Dermis blood vessel endothelial cell (primary cell): Measurements from ENCODE around the gene XPNPEP2. TPM values are rescaled to one million over a fixed set of nuclear protein-coding genes. Genes with fewer than 3 reads are reported as not detected.

ENCODE experiments used
- DNase-seq: peaks from one replicate; pipeline ENCODE4 v3.0.0; 2010
- total RNA-seq: library from RNA; depleted of rRNA; stranded (reverse); fragments of >200 nt; gene quantifications from 2 replicates; pipeline ENCODE4 v1.2.3, GENCODE V29; 2014

The XPNPEP2 gene
- total RNA-seq, 1 donor from 2014 or later, result not detected

DNA sequence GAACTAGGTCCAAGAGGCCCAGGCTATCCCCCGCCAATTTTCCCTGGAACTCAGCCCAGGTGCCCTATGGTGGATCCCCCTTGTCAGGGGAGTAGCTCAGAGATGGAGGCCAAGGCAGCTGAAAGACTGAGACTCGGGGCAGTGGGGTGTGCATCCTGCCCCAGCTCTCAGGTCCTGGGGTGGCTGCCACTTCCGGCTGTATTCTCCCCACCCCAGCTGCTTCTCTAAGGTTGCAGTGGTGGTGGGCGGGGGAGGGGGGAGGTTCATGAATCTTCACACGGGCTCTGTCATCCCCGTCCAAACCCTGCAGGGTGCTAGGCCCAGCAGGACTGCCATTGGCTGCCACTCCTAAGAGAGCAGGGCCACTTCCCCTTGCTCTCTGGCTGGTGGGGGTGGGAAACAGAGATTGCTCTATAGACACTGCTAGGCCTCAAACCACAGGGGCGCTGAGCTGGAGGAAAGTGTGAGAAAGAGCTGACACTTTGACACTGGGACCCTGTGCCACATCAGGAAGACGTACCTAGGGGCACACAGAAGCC, 42.4 kb downstream of the XPNPEP2 start:
- no peak for DNase-seq

DNA sequence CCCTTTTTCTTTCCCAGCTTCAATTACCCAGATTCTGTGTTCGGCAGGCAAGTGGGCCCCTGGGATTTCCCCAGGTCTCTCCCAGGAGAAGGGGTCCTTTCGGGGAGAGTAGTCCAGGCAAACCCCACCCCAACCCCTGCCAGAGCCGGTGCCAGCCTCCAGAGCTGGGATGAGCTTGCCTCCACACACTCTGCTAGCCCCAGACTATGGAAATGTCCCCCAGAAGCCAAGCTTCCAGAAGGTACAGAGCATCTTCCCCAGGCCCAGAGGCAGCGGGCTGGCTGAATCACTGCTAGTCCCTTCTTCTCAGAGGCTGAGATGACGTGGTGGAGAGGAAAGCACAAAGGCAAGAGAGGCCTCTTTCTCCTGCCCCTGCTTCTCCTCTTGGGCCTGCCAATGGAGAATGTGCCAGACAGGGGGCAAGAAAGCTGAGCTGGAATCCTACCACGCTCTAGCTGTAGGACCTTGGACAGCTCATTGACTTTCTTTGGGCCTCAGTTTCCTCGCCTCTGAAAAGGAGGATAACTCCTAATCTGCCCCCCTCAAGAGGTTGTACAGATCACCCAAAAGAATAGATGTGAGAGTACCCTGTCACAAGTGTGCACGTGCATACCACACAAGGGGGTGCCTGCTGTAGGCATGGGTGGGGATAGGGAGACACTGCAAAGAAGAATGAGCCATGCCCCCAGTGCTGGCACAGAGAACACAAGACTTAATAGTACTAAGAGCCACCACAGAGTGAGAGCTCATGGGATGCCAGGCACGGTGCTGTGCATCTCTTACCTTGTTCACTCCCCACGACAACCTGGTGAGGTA, 43.1 kb downstream of the XPNPEP2 start:
- DNase-seq, result no peak

- no peak for DNase-seq
These were observed 43.9 kb downstream of the XPNPEP2 start for GRCh38 chrX:129782706-129783105.

DNA sequence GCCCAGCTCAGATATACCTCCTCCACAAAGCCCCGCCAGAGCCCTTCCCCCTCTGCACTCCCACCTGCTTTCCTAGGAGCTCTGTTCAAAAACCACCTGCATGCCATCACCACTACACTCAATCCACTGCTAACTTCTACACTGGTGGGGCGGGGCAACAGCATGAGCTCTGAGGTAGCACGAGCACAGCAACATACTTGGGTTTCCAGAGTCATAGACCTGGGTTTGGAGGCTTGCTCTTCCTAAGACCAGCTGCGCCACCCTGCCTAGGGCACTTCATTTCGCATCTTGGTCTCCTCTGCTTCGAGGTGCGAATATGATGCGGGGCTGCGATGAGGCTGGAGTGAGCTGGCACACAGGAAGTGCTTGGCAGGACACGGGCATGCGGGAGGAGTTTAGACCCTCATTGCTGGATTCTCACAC, 44.5 kb downstream of the XPNPEP2 start:
- DNase-seq, result no peak

DNA sequence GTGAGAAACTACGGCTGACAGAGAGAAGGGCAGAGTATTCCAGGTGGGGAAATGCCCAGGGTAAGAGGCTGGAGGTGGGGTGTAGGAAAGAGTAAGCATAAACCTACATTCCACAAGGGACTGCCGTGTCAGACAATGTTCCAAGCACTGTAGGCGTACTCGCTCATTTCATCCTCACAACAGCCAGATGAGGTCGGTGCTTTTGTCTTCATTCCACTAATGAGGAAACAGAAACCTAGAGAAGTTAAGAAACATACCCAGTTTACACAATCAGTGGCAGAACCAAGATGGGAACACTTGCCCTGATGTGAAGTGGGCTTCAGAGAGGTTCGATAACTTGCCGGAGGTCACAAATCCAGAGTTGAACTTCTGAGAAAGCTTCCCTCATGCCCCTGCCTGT, 45.6 kb downstream of the XPNPEP2 start:
- no peak for DNase-seq

GRCh38 chrX:129785160-129785947, 46.6 kb downstream of the XPNPEP2 start:
- DNase-seq, result peak; percentile 6

- DNase-seq, result no peak
These were observed 47.5 kb downstream of the XPNPEP2 start for GRCh38 chrX:129786210-129786651.

DNA sequence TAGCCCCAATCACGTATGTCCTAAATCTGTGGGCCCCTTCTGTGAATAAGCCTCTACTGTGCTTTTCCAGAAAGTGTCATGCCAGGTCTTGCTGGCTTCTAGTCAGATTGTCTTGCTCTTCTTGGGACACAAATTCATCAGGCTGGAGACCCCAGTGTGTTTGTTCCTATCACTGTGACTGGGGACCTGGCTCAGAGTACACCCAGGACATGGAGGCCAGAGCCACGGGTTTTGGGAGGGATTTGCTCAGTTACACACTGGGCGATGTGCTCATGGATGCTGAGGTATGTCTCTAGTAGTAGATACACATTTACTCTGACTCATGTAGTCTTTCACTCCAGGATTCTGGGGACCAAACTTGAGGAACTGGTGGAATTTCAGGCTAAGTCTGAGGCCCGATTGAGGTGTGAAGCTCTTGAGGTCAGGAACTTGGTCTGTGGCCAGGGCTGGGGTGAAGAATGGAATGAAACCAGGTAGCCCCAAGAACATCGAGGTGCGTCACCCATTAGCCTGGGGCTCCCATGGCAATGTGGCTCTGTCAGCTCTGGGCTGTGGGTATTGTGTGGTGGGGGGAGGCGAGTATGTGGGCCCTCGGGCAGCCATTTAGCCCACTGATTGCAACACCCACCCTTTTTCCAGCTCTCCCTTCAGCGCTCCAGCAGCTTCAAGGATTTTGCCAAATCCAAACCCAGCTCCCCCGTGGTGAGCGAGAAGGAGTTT, 48.7 kb downstream of the XPNPEP2 start:
- DNase-seq, result no peak

DNA sequence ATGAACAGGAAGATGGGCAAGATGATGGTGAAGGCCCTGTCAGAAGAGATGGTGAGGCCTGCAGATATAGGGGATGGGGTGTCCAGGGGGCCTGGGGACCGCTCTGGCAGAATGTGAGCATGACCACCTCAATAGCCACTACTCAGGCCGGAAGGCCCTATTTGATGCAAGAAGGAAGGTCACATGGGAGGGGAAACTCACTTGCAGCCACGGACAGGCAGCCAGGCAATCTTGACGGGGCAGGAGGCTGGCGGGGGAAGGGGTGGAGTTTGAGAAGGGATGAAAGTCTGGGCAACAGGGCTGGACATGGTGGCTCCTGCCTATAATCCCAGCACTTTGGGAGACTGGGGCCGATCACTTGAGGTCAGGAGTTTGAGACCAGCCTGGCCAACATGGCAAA, 49.7 kb downstream of the XPNPEP2 start:
- no peak for DNase-seq

DNA sequence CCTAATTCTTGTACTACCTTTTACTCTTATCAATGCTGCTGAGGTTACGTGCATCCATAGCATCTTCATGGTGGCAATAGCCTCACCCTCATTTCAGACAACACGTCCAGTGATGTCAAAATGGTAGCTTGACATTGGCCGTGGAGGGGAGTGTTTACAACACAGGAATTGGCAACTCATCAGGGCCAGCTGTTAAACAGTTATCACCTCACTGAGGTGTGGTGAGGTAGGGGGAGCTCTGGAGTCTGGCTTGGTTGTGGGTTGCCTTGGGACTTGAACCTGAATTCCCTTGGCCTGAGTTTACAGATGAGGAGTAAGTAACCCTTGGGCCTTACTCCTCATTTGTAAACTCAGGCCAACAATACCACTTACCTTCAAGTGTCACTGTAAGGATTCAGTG, 51.4 kb downstream of the XPNPEP2 start:
- no peak for DNase-seq

GRCh38 chrX:129790808-129791207, 52.0 kb downstream of the XPNPEP2 start:
- DNase-seq, result no peak

DNA sequence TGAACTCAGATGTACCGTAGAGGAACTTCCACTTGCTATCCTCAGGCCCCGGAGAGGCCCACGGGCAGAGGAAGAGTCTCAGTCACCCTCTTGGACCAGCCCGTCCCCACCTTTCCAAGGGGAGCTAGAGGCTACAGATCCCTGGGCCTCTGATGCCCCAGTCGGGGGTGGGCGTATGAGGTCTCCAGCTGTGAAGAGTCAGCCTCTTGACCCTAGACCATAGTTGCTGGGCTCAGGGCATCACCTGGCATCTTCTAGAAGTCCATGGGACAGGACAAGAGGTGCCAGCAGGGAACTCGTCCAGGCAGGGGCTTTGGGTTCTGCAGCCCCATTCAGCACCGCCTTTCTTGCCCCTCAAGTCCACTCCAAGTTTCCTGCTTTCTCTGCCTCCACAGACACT, 52.6 kb downstream of the XPNPEP2 start:
- no peak for DNase-seq

DNA sequence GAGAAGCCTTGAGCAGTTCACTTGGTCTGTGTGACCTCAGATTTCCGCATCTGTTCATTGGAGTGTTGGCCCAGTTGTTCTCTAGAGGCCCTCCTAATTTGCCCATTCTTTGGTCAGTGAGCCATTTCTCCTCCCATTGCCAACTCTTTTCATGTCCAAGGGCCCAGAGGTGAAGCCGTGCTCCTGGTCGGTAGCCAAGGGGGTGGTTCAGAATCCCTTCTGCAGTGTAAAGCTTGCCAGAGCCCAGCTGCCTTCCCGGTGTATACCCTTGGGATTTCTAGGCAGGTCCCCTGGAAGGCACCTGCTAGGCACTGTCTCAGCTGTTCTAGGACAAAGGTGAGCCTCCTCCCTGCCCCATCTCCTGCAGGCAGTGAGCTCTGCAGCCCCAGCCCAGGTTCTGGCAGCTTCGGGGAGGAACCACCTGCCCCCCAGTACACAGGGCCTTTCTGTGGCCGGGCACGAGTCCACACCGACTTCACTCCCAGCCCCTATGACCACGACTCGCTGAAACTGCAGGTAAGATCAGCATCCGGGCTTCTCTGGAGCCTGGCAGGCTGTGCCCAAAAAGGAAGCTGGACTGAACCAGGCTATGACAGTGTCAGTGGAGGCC, 53.3 kb downstream of the XPNPEP2 start:
- DNase-seq, result no peak

DNA sequence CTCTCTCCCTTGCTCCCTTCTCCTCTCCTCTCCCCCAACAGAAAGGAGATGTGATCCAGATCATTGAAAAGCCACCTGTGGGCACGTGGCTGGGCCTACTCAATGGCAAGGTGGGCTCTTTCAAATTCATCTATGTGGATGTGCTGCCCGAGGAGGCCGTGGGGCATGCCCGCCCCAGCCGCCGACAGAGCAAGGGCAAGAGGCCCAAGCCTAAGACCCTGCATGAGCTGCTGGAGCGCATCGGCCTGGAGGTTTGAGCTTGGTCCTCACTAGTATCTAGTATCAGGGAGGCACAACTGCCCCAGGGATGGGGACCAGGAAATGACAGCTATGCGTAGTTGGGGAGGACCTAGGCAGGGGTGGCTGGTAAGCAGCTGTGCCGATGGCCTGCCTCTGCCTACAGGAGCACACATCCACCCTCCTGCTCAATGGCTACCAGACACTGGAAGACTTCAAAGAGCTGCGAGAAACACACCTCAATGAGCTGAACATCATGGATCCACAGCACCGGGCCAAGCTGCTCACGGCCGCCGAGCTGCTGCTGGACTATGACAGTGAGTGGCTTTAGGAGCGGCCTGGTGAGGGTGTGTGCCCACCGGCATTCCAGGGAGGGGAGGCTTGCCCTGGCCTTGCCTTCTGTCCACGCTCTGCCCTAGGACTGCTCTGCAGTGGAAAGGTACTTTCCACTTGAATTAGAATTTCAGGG, 54.0 kb downstream of the XPNPEP2 start:
- DNase-seq, result no peak

DNA sequence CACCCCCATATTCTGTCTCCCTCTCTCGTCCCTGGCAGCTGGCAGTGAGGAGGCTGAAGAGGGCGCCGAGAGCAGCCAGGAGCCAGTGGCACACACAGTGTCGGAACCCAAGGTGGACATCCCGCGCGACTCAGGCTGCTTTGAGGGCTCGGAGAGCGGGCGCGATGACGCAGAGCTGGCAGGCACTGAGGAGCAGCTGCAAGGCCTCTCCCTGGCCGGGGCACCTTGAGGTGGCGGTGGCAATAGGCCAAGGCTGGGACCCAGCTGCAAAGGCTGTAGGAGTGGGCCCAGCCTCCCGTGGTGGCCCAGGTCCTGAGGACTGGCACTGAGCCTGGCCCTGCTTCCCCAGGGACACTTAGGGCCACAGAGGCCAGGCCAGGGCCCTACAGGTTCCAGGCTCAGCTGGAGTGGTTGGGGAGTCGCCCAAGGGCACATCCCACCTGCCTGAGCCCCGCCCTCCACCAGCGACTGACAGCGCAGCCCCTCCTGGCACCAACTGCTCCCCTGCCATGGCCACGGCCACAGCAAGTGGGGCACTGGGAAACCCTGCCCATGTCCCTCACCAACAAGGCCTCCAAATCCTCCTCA, 54.9 kb downstream of the XPNPEP2 start:
- DNase-seq, result no peak

DNA sequence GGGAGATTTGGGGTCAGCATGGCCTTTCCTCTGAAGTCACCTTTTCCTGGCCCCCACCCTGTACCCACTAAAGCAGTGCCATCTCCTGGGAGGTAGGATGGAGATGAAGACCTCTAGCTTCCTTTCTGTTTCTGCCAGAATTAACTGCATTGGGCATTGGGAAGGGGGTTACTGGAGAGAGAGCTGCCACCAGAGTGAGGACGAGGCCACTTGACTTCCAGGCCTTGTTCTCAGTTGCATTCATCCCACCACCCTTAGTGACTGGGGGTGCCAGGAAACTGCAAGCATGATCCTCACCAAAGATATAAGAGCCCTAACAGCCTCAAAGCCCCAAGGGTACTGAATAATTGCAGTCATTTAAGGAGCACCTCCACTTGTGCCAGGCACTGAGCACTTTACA, 56.8 kb downstream of the XPNPEP2 start:
- DNase-seq, result no peak

- DNase-seq, result no peak
These were observed 58.6 kb downstream of the XPNPEP2 start for GRCh38 chrX:129797251-129797906.

DNA sequence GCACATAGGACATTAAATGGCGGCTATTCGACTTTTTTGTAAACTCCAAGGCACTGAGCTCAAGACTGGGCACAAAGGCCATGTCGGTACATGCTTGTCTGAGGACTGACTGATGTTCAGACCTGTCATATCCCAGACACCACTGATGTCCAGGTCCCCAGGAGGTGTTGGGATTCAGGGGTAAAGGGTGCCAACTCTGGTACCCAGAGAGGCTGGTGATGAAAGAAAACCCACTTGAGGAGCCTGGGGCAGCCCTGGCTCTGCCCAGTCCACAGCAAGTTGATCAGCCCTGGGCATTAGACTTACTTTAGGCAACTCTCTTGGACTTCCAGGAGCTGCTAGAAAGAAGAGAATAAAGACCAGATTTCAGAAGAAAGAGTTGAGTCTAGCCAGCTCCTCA, 59.7 kb downstream of the XPNPEP2 start:
- DNase-seq, result no peak

DNA sequence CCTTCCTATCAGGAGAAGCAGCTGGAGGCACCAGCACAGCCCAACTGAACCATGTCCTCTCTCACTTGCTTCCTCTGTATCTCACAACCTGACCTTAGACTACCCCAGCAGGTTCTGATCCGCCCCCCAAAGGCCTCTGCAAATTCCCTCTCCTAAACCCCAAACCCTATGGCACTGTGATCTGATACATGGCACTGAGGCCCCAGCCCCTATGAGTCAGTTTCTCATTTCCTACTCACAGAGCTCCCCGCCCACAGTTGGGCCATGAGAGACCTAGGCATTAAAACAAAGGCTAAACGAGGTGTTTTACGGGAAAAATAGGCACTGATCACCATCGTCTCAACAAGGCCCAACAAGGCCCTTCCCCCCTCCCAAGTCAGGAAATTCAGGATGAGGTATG, 60.1 kb downstream of the XPNPEP2 start:
- DNase-seq, result peak; percentile 36

- DNase-seq, result no peak
These were observed 61.4 kb downstream of the XPNPEP2 start for GRCh38 chrX:129800186-129800585.

DNA sequence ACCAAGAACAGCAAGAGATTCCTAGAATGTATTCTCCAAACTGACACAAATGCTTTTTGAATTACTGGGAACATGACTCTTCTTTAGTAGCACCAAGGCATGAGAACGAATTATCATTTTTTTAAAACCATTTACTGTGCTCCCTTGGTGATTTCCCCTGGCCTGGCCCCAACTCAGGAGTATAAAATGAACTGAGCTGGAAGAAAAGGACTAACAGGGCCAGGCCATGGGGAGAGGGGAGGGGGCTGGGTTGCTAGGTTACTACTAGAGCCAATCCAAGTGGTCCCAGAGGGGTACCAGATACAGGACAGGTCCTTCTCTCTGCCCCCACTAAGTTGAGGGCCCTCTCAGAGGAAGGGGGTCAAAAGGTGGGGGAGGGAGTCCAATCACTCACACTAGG, 64.1 kb downstream of the XPNPEP2 start:
- no peak for DNase-seq
